ENCODE measurements around the gene EPC1. TPM values are rescaled to one million over a fixed set of nuclear protein-coding genes. Genes with fewer than 3 reads are reported as not detected.

The EPC1 gene
- total RNA-seq, 1 donor from 2014 or later: 82.8 TPM

GRCh38 chr10:32347363-32348022, 535 bp upstream of the EPC1 start:
- intact Hi-C loops (cut with micrococcal nuclease): loop anchor here (1.0 to 2.0 kb wide), 4 partner anchors 63 to 1913 kb away; partner anchors contain the start of gene MAP3K8
- Mint-ChIP-seq H3K27ac (peak overlapping the region; percentile 78), H3K4me1 (peaks cover 65% of the 10 kb centered on the region), H3K4me3 (peak overlapping the region; percentile 85), H3K36me3 (ENCODE audit: low read depth) (peaks cover 24% of the 10 kb centered on the region), H3K27me3 (no peaks in the 10 kb centered on the region), H3K9me3 (no peaks in the 10 kb centered on the region)
- ChIA-PET CTCF (interaction anchor here (0.9 to 1.7 kb wide), 3 partner anchors 14 to 91 kb away, joined by 3 to 6 read pairs (median 3); no protein-coding TSS in a partner anchor), POLR2A (interaction anchor here (0.7 to 5.4 kb wide), 6 partner anchors 15 to 31 kb away, joined by 3 to 54 read pairs (median 4); no protein-coding TSS in a partner anchor)
- ATAC-seq (ENCODE audit: low read depth): peak; percentile 4
- DNase-seq: no peak
- no peak for TF ChIP-seq CTCF (IDR thresholded peaks at IDR 0.05)

GRCh38 chr10:32346134-32346550, 816 bp downstream of the EPC1 start:
- peak; percentile 93 for DNase-seq
- CTCF ChIA-PET: interaction anchor here (0.7 to 1.9 kb wide), 17 partner anchors 10 to 666 kb away, joined by 3 to 9 read pairs (median 4); no protein-coding TSS in a partner anchor
- POLR2A ChIA-PET: interaction anchor here (0.7 to 5.4 kb wide), 21 partner anchors 9 to 1025 kb away, joined by 3 to 54 read pairs (median 4); partner anchors contain the start of genes CCDC7 and KIF5B

GRCh38 chr10:32341596-32341995, 5.4 kb downstream of the EPC1 start:
- intact Hi-C loops (cut with micrococcal nuclease): no loop called here
- no peaks in the 10 kb centered on the region for H3K27me3 Mint-ChIP-seq
- CTCF ChIA-PET: interaction anchor here (1.6 kb wide), 1 partner anchor 85 kb away, joined by 5 read pairs; no protein-coding TSS in a partner anchor
- DNase-seq (no peak), ATAC-seq (ENCODE audit: low read depth) (no peak)
- H3K4me1 Mint-ChIP-seq: peaks cover 85% of the 10 kb centered on the region
- no peaks in the 10 kb centered on the region for H3K9me3 Mint-ChIP-seq
- no peak overlapping the region for H3K27ac Mint-ChIP-seq
- H3K4me3 Mint-ChIP-seq: no peak overlapping the region
- no peak for TF ChIP-seq CTCF (IDR thresholded peaks at IDR 0.05)
- H3K36me3 Mint-ChIP-seq (ENCODE audit: low read depth): peaks cover 39% of the 10 kb centered on the region
- POLR2A ChIA-PET: interaction anchor here (0.9 kb wide), 1 partner anchor 11 kb away, joined by 3 read pairs; no protein-coding TSS in a partner anchor

More at GRCh38 chr10:32346134-32346550, 816 bp downstream of the EPC1 start:
- Mint-ChIP-seq H3K9me3 (no peaks in the 10 kb centered on the region), H3K4me1 (peaks cover 72% of the 10 kb centered on the region), H3K27ac (peak overlapping the region; percentile 100), H3K27me3 (no peaks in the 10 kb centered on the region), H3K4me3 (peak overlapping the region; percentile 96), H3K36me3 (ENCODE audit: low read depth) (peaks cover 26% of the 10 kb centered on the region)
- intact Hi-C loops (cut with micrococcal nuclease): loop anchor here (1.0 to 2.0 kb wide), 11 partner anchors 14 to 611 kb away; partner anchors contain the start of genes ARHGAP12, CCDC7 and KIF5B
- TF ChIP-seq CTCF (IDR thresholded peaks at IDR 0.05): peak; percentile 67
- ATAC-seq (ENCODE audit: low read depth): peak; percentile 84

GRCh38 chr10:32340596-32341180, 6.3 kb downstream of the EPC1 start:
- ATAC-seq (ENCODE audit: low read depth): no peak
- CTCF ChIA-PET: interaction anchor here (0.9 kb wide), 1 partner anchor 18 kb away, joined by 4 read pairs; no protein-coding TSS in a partner anchor
- POLR2A ChIA-PET: no interaction called here

More at GRCh38 chr10:32340596-32341180, 6.3 kb downstream of the EPC1 start:
- intact Hi-C loops (cut with micrococcal nuclease): no loop called here
- no peaks in the 10 kb centered on the region for H3K27me3 Mint-ChIP-seq
- no peaks in the 10 kb centered on the region for H3K9me3 Mint-ChIP-seq
- TF ChIP-seq CTCF (IDR thresholded peaks at IDR 0.05): no peak
- no peak for DNase-seq
- H3K27ac Mint-ChIP-seq: no peak overlapping the region
- peaks cover 40% of the 10 kb centered on the region for H3K36me3 Mint-ChIP-seq (ENCODE audit: low read depth)
- no peak overlapping the region for H3K4me3 Mint-ChIP-seq
- peaks cover 91% of the 10 kb centered on the region for H3K4me1 Mint-ChIP-seq

All from activated B cell treated with CpG ODN at 0.5 μM for 24 hours (primary cell).